ENCODE data around the gene SPTSSA. TPM values are rescaled to one million over a fixed set of nuclear protein-coding genes. Genes with fewer than 3 reads are reported as not detected.
"Not testable (repeated sequence)": the region's sequence is repeated elsewhere in the genome, so short reads cannot be mapped to it uniquely, and the experiment has no call there.

The SPTSSA gene
- total RNA-seq, 2 experiments from 2014 or later, result 1.4 to 1.6 TPM

DNA sequence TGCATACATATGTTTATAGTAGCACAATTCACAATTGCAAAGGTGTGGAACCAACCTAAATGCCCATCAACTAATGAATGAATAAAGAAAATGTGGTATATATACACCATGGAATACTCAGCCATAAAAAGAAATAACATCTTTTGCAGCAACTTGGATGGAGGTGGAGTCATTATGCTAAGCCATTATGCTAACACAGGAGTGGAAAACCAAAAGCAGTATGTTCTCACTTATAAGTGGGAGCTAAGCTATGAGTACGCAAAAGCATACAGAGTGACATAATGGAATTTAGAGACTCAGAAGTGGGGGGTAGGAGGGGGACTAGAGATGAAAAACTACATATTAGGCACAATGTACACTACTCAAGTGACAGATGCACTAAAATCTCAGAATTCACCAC lies 16.2 kb upstream of the SPTSSA start:
- intact Hi-C loops (cut with DNase I, micrococcal nuclease), result no loop called here
- H3K4me3 Mint-ChIP-seq, result no peak overlapping the region
- no peaks in the 10 kb centered on the region for H3K4me1 ChIP-seq (ENCODE audit: insufficient read depth, low read length)
- TF ChIP-seq, protein P1, sequence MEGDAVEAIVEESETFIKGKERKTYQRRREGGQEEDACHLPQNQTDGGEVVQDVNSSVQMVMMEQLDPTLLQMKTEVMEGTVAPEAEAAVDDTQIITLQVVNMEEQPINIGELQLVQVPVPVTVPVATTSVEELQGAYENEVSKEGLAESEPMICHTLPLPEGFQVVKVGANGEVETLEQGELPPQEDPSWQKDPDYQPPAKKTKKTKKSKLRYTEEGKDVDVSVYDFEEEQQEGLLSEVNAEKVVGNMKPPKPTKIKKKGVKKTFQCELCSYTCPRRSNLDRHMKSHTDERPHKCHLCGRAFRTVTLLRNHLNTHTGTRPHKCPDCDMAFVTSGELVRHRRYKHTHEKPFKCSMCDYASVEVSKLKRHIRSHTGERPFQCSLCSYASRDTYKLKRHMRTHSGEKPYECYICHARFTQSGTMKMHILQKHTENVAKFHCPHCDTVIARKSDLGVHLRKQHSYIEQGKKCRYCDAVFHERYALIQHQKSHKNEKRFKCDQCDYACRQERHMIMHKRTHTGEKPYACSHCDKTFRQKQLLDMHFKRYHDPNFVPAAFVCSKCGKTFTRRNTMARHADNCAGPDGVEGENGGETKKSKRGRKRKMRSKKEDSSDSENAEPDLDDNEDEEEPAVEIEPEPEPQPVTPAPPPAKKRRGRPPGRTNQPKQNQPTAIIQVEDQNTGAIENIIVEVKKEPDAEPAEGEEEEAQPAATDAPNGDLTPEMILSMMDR (IDR thresholded peaks at IDR 0.05), result no peak
- ATAC-seq (ENCODE audit: poor library complexity) (no peak), DNase-seq (no peak)
- no peaks in the 10 kb centered on the region for H3K36me3 Mint-ChIP-seq (ENCODE audit: low read depth)
- no peak overlapping the region for H3K27ac Mint-ChIP-seq
- no peaks in the 10 kb centered on the region for H3K9me3 ChIP-seq (ENCODE audit: control insufficient read depth in 1 of 2, insufficient read depth in 1 of 2, low read length in 2 of 2)
- H3K4me3 ChIP-seq (ENCODE audit: low read length), result no peak overlapping the region
- no peaks in the 10 kb centered on the region for H3K27me3 ChIP-seq (ENCODE audit: control insufficient read depth in 1 of 2, insufficient read depth in 2 of 2, low read length in 2 of 2)
- H3K4me1 Mint-ChIP-seq (ENCODE audit: low read depth), result no peaks in the 10 kb centered on the region
- no peaks in the 10 kb centered on the region for H3K9me3 Mint-ChIP-seq
- POLR2A ChIA-PET, result no interaction called here
- no peak overlapping the region for H3K27ac ChIP-seq (ENCODE audit: low read depth in 1 of 2, low read length in 2 of 2)
- H3K36me3 ChIP-seq (ENCODE audit: insufficient read depth, low read length), result no peaks in the 10 kb centered on the region
- CTCF ChIA-PET, result no interaction called here
- H3K27me3 Mint-ChIP-seq, result no peaks in the 10 kb centered on the region

DNA sequence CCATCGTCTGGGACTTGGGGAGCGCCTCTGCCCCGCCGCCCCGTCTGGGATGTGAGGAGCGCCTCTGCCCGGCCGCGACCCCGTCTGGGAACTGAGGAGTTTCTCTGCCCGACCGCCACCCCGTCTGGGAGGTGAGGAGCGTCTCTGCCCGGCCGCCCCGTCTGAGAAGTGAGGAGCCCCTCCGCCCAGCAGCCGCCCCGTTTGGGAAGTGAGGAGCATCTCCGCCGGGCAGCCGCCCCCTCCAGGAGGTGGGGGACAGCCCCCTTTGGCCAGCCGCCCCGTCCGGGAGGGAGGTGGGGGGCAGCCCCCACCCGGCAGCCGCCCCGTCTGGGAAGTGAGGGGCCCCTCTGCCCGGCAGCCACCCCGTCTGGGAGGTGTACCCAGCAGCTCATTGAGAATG lies 14.0 kb upstream of the SPTSSA start:
- H3K36me3 Mint-ChIP-seq (ENCODE audit: low read depth); intact Hi-C loops (cut with DNase I, micrococcal nuclease); H3K27me3 Mint-ChIP-seq; H3K4me1 ChIP-seq (ENCODE audit: insufficient read depth, low read length); ATAC-seq (ENCODE audit: poor library complexity); H3K4me3 ChIP-seq (ENCODE audit: low read length); DNase-seq; POLR2A ChIA-PET; H3K27ac Mint-ChIP-seq; H3K27ac ChIP-seq (ENCODE audit: low read depth in 1 of 2, low read length in 2 of 2); H3K4me1 Mint-ChIP-seq (ENCODE audit: low read depth); H3K9me3 Mint-ChIP-seq; H3K36me3 ChIP-seq (ENCODE audit: insufficient read depth, low read length); H3K27me3 ChIP-seq (ENCODE audit: control insufficient read depth in 1 of 2, insufficient read depth in 2 of 2, low read length in 2 of 2); H3K9me3 ChIP-seq (ENCODE audit: control insufficient read depth in 1 of 2, insufficient read depth in 1 of 2, low read length in 2 of 2); H3K4me3 Mint-ChIP-seq; CTCF ChIA-PET: not testable (repeated sequence)

GRCh38 chr14:34475163-34475562 lies 13.1 kb upstream of the SPTSSA start:
- Mint-ChIP-seq H3K4me1 (ENCODE audit: low read depth) (no peaks in the 10 kb centered on the region), H3K27ac (no peak overlapping the region), H3K4me3 (no peak overlapping the region), H3K36me3 (ENCODE audit: low read depth) (no peaks in the 10 kb centered on the region), H3K9me3 (no peaks in the 10 kb centered on the region), H3K27me3 (no peaks in the 10 kb centered on the region)
- Histone ChIP-seq H3K9me3 (ENCODE audit: control insufficient read depth in 1 of 2, insufficient read depth in 1 of 2, low read length in 2 of 2) (no peaks in the 10 kb centered on the region), H3K4me3 (ENCODE audit: low read length) (no peak overlapping the region), H3K4me1 (ENCODE audit: insufficient read depth, low read length) (no peaks in the 10 kb centered on the region), H3K27ac (ENCODE audit: low read depth in 1 of 2, low read length in 2 of 2) (no peak overlapping the region), H3K27me3 (ENCODE audit: control insufficient read depth in 1 of 2, insufficient read depth in 2 of 2, low read length in 2 of 2) (no peaks in the 10 kb centered on the region), H3K36me3 (ENCODE audit: insufficient read depth, low read length) (no peaks in the 10 kb centered on the region)
- intact Hi-C loops (cut with DNase I, micrococcal nuclease), result no loop called here
- DNase-seq (no peak), ATAC-seq (ENCODE audit: poor library complexity) (no peak)
- CTCF ChIA-PET, result no interaction called here
- POLR2A ChIA-PET, result no interaction called here
- TF ChIP-seq, protein P1 (IDR thresholded peaks at IDR 0.05), result no peak

GRCh38 chr14:34474187-34474679 lies 12.2 kb upstream of the SPTSSA start:
- Mint-ChIP-seq H3K4me3 (no peak overlapping the region), H3K27me3 (no peaks in the 10 kb centered on the region), H3K9me3 (no peaks in the 10 kb centered on the region), H3K4me1 (ENCODE audit: low read depth) (no peaks in the 10 kb centered on the region), H3K27ac (no peak overlapping the region), H3K36me3 (ENCODE audit: low read depth) (no peaks in the 10 kb centered on the region)
- H3K9me3 ChIP-seq (ENCODE audit: control insufficient read depth in 1 of 2, insufficient read depth in 1 of 2, low read length in 2 of 2), result no peaks in the 10 kb centered on the region
- H3K4me3 ChIP-seq (ENCODE audit: low read length), result no peak overlapping the region
- no peak for DNase-seq
- POLR2A ChIA-PET, result no interaction called here
- intact Hi-C loops (cut with DNase I, micrococcal nuclease), result no loop called here
- no peaks in the 10 kb centered on the region for H3K4me1 ChIP-seq (ENCODE audit: insufficient read depth, low read length)
- H3K27ac ChIP-seq (ENCODE audit: low read depth in 1 of 2, low read length in 2 of 2), result no peak overlapping the region
- TF ChIP-seq, protein P1 (IDR thresholded peaks at IDR 0.05), result no peak
- H3K36me3 ChIP-seq (ENCODE audit: insufficient read depth, low read length), result no peaks in the 10 kb centered on the region
- no peak for ATAC-seq (ENCODE audit: poor library complexity)
- no peaks in the 10 kb centered on the region for H3K27me3 ChIP-seq (ENCODE audit: control insufficient read depth in 1 of 2, insufficient read depth in 2 of 2, low read length in 2 of 2)
- CTCF ChIA-PET, result no interaction called here
